Stimulated activated CD4-positive, alpha-beta T cell treated with anti-CD3 and anti-CD28 coated beads, TNF-alpha, amount 100 ng/mL, for 48 hours (primary cell): ENCODE data around the gene DUSP19.

Experiments used
- DNase-seq, 3 donors: peaks; one replicate each; pipeline ENCODE4 v3.0.0-alpha.2; 2020; ENCODE audit warnings: low read depth in 3 of 3

DUSP19 gene

DNA sequence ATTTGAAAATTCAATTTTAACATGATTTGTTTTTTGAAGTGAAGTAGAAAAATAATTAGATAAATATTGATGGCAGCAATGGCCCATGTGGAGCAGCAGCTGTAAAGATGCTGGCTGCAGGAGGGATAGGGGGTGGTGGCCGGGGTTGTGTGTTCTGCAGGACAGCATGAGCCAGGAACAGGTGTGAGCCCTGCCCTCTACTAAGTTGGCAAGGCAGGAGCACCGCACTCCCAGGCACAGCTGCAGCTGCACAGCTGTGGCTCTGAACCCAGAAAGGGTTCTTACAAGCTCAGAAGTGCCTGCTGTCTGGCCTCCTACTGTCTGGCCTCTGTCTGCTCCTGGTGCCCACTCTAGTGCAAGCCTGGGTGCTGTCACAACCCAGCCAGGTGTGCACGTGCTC is 10.0 kb upstream of the DUSP19 start:
- DNase-seq: no peak

- DNase-seq: no peak
Observed at GRCh38 chr2:183069174-183069573, 9.4 kb upstream of the DUSP19 start.

- DNase-seq: peak in 1 of 3 donors; percentile 4
Observed at GRCh38 chr2:183070942-183071844, 7.4 kb upstream of the DUSP19 start.

DNA sequence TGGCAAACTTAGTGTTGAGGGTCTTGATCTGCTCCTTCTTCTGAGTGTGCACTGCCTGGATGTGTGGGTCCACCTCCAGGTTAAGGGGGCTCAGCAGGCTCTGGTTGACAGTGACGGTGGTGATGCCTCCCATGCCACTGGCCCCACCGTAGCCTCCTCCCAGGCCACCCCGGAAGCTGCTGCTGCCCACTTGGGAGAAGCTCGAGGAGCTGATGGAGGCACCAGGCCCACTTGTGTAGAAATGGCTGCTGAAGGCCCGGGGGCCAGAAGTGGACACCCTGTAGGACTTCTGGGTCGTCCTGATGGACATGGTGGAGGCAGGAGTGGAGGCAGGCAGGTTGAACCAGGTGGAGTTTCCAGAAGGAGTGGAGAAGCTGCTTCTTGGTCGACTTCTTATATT is 6.4 kb upstream of the DUSP19 start:
- no peak for DNase-seq

GRCh38 chr2:183078163-183078463 is 434 bp upstream of the DUSP19 start:
- no peak for DNase-seq

GRCh38 chr2:183079139-183079775 is 710 bp downstream of the DUSP19 start:
- no peak for DNase-seq

DNA sequence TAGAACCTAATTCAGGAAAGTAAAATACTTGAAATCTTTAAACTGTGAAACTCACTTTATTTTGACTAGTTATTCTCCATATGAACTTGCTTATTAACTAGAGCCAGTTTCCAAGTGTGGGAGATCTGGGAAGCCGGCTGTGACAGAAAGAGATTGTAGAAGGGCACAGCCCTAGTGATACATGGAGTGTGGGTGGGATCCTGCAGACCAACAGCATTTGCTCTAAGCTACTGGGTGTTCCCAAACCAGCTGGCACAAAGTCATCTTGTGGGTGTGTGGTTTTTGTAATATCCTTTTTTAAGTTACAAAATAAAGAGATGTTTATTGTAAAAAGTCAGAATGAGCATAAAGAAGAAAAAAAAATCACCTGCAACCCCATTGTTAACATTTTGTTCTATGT is 3.4 kb downstream of the DUSP19 start:
- DNase-seq: no peak

DNA sequence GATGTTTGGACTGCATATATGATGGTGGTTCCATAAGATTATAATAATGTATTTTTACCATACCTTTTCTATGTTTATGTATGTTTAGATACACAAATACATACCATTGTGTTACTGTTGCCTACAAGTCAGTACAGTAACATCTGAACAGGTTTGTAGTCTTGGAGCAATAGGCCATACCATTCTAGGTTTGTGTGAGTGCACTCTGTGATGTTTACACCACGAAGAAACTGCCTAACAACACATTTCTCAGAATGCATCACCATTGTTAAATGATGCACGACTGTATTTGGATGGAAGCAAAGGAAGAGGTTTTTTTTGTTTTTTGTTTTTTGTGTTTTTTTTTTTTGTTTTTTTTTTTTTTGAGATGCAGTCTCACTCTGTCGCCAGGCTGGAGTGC is 9.5 kb downstream of the DUSP19 start:
- DNase-seq: no peak

DNA sequence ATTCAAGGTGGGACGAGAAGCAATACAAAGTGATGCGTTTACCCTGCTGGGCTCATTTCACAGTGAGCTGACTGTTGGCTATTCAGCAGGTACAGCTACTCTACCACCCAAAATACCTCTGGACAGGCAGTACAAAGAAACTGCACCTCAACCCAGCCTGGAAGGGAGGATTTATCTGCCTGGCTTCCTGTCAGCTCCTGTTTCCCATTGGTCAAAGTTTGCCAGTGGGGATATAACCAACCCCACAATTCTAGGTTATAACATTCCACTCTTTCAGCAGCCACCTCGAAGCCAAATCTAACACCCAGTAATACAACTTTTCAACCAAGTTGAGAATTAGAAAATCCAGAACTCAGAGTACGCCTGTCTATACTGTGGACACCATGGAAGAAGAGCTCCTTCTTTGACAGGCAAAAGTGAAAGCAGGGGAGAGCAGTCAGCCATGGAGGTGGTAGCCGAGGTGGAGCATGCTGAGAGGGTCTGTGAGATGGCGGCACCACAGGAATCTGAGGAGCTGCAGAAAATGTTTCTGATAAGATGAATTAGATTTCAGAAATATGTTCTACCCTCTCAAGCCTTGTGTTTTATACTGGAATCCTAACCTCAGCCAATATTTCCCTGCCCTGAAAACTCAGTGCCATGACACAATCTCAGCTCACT is 10.8 kb downstream of the DUSP19 start:
- no peak for DNase-seq

- DNase-seq: no peak
Observed at GRCh38 chr2:183091318-183091953, 12.9 kb downstream of the DUSP19 start.

DNA sequence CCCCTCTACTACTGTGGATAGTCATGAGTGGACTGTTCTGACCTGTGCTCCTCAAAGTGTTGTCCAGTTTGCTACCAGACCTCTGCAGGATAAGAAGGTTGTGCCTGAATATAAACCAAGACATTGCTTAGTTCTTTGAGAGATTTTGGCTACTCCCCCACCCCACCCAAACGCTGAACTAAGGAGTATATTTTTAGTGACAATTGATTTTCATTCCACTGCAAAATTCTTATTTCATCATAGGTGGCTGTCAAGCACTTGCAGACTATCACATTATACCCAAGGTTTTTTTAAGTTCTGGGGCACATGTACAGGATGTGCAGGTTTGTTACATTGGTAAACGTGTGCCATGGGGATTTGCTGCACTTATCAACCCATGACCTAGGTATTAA is 13.4 kb downstream of the DUSP19 start:
- DNase-seq: no peak

DNA sequence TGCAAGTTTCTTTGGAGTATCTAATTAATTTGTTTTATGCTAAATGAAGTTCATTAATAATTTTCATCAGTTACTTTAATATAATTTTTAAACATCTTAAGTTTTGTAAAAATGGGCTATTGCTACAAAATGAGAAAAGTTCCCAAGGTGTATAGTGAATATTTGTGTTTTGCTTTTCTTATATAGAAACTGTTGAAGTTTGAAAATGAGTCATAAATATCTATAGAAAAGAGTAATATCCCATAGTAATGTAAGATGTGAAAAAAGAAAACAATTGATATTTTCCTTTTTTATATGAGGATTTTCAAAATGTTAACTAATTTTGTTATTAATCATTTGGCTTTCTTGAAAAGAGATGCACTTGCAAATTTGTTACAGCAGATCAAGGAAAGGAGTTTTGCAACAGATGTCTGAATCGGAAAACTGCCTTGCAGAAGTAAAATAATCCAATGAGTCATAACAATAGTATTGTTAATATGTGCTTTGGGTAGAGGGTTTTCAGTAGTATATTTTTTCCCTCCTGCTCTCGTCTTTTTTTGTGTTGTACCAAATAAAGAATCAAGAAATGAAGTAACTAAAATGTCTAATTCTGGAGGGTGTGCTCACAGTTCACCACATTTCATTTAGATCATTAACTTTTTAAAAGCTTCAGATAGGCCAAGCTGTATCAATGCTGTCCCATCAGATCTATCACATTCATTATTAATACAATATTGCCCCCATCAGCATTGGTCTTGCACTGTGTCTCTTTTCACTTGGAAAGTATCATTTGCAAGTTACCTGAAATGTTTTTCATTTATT is 15.5 kb downstream of the DUSP19 start:
- DNase-seq: no peak

DNA sequence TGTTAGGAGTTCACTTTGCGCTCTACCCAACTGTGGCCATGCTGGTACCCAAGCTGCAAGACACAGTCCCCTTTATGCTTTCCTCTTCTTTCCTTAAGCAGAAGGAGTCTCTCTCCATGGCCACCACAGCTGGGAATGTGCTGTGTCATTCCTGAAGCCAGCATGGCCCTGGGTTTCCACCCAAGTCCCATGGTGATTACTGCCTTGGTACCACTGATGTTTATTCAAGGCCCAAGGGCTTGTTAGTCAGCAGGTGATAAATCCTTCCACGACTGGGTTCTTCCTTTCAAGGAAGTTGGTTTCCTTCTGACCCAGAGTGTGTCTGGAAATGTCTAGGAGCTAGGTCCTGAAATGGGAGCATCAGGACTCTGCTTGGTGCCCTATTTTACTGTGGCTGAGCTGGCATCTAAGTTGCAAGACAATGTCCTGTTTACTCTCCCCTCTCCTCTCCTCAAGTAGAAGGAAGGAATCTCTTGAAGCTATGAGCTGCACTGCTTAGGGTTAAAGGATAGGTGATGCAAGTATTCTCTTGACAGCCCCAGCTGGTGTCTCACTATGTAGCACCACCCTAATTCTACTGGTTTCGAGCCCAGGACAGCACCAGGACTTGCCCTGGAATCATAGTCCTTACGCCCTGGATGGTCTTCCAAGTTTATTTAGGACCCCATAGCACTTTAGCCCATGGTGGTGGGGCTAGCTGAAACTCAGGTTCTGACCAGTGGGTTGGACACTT is 27.0 kb downstream of the DUSP19 start:
- no peak for DNase-seq

- DNase-seq: no peak
Observed at GRCh38 chr2:183112577-183112976, 34.0 kb downstream of the DUSP19 start.

DNA sequence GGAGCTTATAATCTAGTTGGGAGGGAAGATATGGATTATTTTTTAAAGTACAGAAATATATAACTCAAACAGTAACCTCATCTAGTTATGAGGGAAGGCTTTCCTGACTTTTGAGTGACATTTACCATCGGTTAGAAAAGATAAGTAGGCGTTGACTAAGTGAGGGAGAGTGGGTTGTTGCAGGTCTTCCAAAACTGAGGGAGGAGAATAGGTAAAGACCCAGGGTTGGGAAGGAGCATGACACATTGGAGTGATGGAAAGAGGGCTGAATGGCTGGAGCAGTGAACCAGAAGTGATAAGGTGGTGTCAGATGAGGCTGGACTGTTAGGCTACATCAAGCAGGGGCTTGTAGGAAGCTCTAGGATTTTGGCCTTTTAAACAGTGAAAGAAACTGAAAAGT is 35.1 kb downstream of the DUSP19 start:
- no peak for DNase-seq

DNA sequence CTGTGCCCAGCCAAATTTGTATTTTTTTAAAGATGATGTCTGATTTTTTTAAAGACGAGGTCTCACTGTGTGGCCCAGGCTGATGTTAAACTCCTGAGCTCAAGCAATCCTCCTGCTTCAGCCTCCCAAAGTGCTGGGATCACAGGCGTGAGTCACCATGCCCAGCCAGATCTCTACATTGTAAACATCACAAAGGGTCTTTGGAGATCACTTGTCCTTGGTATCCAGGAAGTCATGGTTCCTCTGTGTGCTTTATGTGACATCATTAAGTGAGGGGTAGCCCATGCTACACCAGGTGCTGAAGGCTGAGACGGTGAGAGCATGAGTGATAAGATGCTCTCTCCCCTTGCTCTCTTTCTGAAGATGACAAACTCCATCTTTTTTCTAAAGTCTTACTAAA is 38.7 kb downstream of the DUSP19 start:
- DNase-seq: no peak

DNA sequence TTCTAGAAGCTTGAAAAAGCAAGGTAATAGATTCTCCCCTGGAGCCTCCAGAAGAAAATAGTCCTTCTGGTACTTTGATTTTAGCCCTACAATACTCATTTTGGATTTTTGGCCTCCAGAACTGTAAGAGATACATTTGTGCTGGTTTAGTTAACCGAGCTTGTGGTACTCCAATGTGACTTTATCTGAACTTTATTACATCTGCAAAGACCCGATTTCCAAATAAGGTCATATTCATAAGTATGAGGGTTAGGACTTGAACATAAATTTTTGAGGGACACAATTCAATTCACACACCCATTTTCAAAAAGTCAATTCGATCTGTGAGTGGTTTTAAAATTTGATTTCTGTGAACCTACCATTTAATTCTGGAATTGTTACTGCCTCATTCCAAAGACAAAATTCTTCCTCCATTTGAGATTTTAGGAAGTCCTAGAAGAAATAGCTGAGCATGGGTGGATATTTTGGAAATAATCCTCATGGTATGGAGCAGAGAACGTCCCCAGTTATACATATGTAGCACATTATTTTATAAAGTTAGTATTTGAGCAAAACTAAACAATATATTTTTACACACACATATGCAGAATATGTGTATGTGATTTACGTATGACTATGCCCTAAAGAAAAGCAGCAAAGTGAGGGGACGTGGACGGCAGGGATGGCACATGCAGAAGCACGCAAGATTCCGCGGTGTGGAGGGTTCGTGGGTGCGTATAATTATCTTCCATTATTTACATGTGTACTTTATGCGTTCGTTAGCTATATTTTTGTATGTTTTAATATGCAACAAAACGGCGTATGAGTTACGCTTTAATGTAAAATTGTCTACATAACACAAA is 44.8 kb downstream of the DUSP19 start:
- DNase-seq: no peak

DNA sequence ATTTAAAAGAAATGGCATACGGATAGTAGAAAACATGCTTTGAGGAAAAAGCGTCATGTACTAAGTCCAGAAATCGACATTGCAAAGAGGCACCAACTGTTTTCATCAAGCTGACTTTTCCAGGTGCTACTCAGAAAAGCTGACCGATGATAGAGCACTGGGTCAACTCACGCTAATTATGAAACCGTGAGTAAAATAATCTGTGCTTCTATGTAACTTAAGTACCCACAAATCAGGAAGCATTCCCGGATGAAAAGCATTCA is 45.3 kb downstream of the DUSP19 start:
- DNase-seq: no peak

DNA sequence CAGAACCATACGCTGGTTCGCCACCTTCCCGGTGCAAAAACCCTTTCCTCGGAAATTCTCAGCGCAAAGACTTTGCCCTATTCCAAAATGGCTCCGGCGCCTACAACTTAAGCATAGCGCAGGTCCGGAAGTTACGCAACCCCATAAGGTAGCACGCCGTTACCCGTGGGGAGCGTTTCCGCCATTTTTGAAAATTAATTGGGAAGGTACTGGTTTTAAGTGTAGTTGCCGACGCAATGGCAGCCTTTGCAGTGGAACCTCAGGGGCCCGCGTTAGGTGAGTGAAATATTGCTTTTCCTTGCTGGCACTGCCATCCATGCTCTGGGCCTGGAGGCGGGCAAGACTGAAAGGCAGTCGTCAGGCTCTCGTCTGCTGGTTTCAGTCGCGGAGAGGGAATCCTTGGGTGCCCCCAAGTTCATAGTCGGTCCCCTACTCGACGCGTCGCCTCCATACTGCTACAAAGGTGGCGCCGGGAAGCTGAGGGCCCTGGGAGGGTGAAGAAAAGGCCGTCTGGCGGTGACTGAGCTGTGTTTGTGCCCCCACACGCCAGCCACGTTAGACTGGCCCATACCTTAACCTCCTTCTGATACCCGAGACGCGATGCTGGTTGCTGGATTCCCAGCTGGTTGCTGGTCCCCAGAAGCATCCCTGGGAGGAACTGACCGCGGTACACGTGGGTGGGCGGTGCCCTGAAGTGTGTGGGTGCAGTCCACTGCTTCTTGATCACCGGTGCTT is 45.8 kb downstream of the DUSP19 start, which contains the start of gene NUP35:
Gene NUP35, plus strand, starts transcription at position 222 of the 735 bp plus-strand sequence. Its CDS starts 15 bp downstream, at position 237.
- peak; percentile 58 to 74 (median 68) for DNase-seq

- no peak for DNase-seq
Observed at GRCh38 chr2:183124957-183125255, 46.4 kb downstream of the DUSP19 start.
